ENCODE data around the gene BRI3.

Gene BRI3

GRCh38 chr7:98321301-98321700, 39.8 kb downstream of the BRI3 start:
- DNase-seq (ENCODE audit: low read depth), result no peak
- no peak overlapping the region for H3K4me3 ChIP-seq (ENCODE audit: low read depth, low read length)
- TF ChIP-seq CTCF (IDR thresholded peaks at IDR 0.05; ENCODE audit: insufficient read depth, low read depth, low read length, missing control alignments), result no peak

GRCh38 chr7:98322331-98323270, 41.1 kb downstream of the BRI3 start:
- DNase-seq (ENCODE audit: low read depth), result no peak
- no peak overlapping the region for H3K4me3 ChIP-seq (ENCODE audit: low read depth, low read length)
- no peak for TF ChIP-seq CTCF (IDR thresholded peaks at IDR 0.05; ENCODE audit: insufficient read depth, low read depth, low read length, missing control alignments)

GRCh38 chr7:98323597-98324322, 42.3 kb downstream of the BRI3 start:
- DNase-seq (ENCODE audit: low read depth), result no peak
- TF ChIP-seq CTCF (IDR thresholded peaks at IDR 0.05; ENCODE audit: insufficient read depth, low read depth, low read length, missing control alignments), result no peak
- no peak overlapping the region for H3K4me3 ChIP-seq (ENCODE audit: low read depth, low read length)

GRCh38 chr7:98324782-98325181, 43.3 kb downstream of the BRI3 start:
- H3K4me3 ChIP-seq (ENCODE audit: low read depth, low read length), result no peak overlapping the region
- DNase-seq (ENCODE audit: low read depth), result no peak
- TF ChIP-seq CTCF (IDR thresholded peaks at IDR 0.05; ENCODE audit: insufficient read depth, low read depth, low read length, missing control alignments), result no peak

GRCh38 chr7:98329100-98329790, 47.8 kb downstream of the BRI3 start:
- DNase-seq (ENCODE audit: low read depth), result no peak
- H3K4me3 ChIP-seq (ENCODE audit: low read depth, low read length), result no peak overlapping the region
- TF ChIP-seq CTCF (IDR thresholded peaks at IDR 0.05; ENCODE audit: insufficient read depth, low read depth, low read length, missing control alignments), result no peak

GRCh38 chr7:98329791-98330373, 48.4 kb downstream of the BRI3 start:
- no peak overlapping the region for H3K4me3 ChIP-seq (ENCODE audit: low read depth, low read length)
- no peak for TF ChIP-seq CTCF (IDR thresholded peaks at IDR 0.05; ENCODE audit: insufficient read depth, low read depth, low read length, missing control alignments)
- DNase-seq (ENCODE audit: low read depth), result no peak
